HG03280 (cell line): ENCODE results near the gene TAF5.
"Not testable (repeated sequence)": the region's sequence is repeated elsewhere in the genome, so short reads cannot be mapped to it uniquely, and the experiment has no call there.

Experiments used
- ATAC-seq: cut with Tn5 transposase; IDR thresholded peaks from one replicate; pipeline ENCODE4 v1.9.1; 2021; ENCODE audit warnings: mild to moderate bottlenecking, moderate library complexity; ENCODE audit not compliant: unreplicated experiment

TAF5 gene

GRCh38 chr10:103367782-103368518 is at the start of gene TAF5:
TAF5 (plus strand) TSS chr10:103367976; CDS start chr10:103367990, 14 bp downstream.
- ATAC-seq: peak; percentile 61

- no peak for ATAC-seq
Observed at GRCh38 chr10:103327906-103328305, 39.9 kb upstream of the TAF5 start.

- no peak for ATAC-seq
Observed at GRCh38 chr10:103333934-103334520, 33.7 kb upstream of the TAF5 start.

- no peak for ATAC-seq
Observed at GRCh38 chr10:103334567-103334966, 33.2 kb upstream of the TAF5 start.

- ATAC-seq: no peak
Observed at GRCh38 chr10:103336370-103336769, 31.4 kb upstream of the TAF5 start.

- no peak for ATAC-seq
Observed at GRCh38 chr10:103350175-103350516, 17.6 kb upstream of the TAF5 start.

- ATAC-seq: peak; percentile 76
Observed at GRCh38 chr10:103350517-103351260, 17.1 kb upstream of the TAF5 start, which contains the start of gene PCGF6. PCGF6 (minus strand) TSS chr10:103351140; CDS start chr10:103351066, 74 bp downstream.

- no peak for ATAC-seq
Observed at GRCh38 chr10:103353281-103353680, 14.5 kb upstream of the TAF5 start.

- ATAC-seq: not testable (repeated sequence)
Observed at GRCh38 chr10:103354567-103354966, 13.2 kb upstream of the TAF5 start.

- no peak for ATAC-seq
Observed at GRCh38 chr10:103355906-103356599, 11.7 kb upstream of the TAF5 start.

GRCh38 chr10:103359493-103359892 is 8.3 kb upstream of the TAF5 start:
- ATAC-seq: not testable (repeated sequence)

GRCh38 chr10:103360791-103361190 is 7.0 kb upstream of the TAF5 start:
- not testable (repeated sequence) for ATAC-seq

- ATAC-seq: no peak
Observed at GRCh38 chr10:103367379-103367781, 396 bp upstream of the TAF5 start.

- no peak for ATAC-seq
Observed at GRCh38 chr10:103373544-103373943, 5.8 kb downstream of the TAF5 start.

- no peak for ATAC-seq
Observed at GRCh38 chr10:103374263-103374662, 6.5 kb downstream of the TAF5 start.

GRCh38 chr10:103382769-103383168 is 15.0 kb downstream of the TAF5 start:
- ATAC-seq: peak; percentile 48

GRCh38 chr10:103394180-103394579 is 26.4 kb downstream of the TAF5 start:
- ATAC-seq: no peak

- ATAC-seq: no peak
Observed at GRCh38 chr10:103395754-103396066, 27.9 kb downstream of the TAF5 start.

GRCh38 chr10:103396067-103396788 is 28.5 kb downstream of the TAF5 start, which contains the start of the genes ATP5MK and PDCD11:
ATP5MK (minus strand) TSS chr10:103396475; CDS start chr10:103392457, 4,018 bp downstream.
PDCD11 (plus strand) TSS chr10:103396626; CDS start chr10:103398427, 1,801 bp downstream.
- peak; percentile 99 for ATAC-seq

GRCh38 chr10:103396789-103397087 is 29.0 kb downstream of the TAF5 start:
- ATAC-seq: no peak
